GM19372 (cell line): Measurements from ENCODE around the gene USP6NL.

Source experiments
- ATAC-seq: cut with Tn5 transposase; IDR thresholded peaks from one replicate; pipeline ENCODE4 v1.9.1; 2021; ENCODE audit warnings: mild to moderate bottlenecking, low read depth, moderate library complexity; ENCODE audit not compliant: unreplicated experiment

USP6NL gene

GRCh38 chr10:11625019-11625735, 13.7 kb upstream of the USP6NL start:
- ATAC-seq, result peak; percentile 84

- no peak for ATAC-seq
Observed at GRCh38 chr10:11617233-11617632, 5.8 kb upstream of the USP6NL start.

GRCh38 chr10:11616021-11616420, 4.6 kb upstream of the USP6NL start:
- no peak for ATAC-seq

GRCh38 chr10:11615396-11615795, 3.9 kb upstream of the USP6NL start:
- ATAC-seq, result no peak

- ATAC-seq, result no peak
Observed at GRCh38 chr10:11612021-11613001, 861 bp upstream of the USP6NL start.

GRCh38 chr10:11610826-11611247, 613 bp downstream of the USP6NL start:
- ATAC-seq, result peak; percentile 13

GRCh38 chr10:11610166-11610825, 1.2 kb downstream of the USP6NL start:
- no peak for ATAC-seq

GRCh38 chr10:11609492-11610093, 1.9 kb downstream of the USP6NL start:
- ATAC-seq, result no peak

GRCh38 chr10:11609052-11609451, 2.4 kb downstream of the USP6NL start:
- no peak for ATAC-seq

- ATAC-seq, result no peak
Observed at GRCh38 chr10:11608159-11609013, 3.1 kb downstream of the USP6NL start.

- ATAC-seq, result no peak
Observed at GRCh38 chr10:11605807-11606408, 5.5 kb downstream of the USP6NL start.

GRCh38 chr10:11604865-11605650, 6.4 kb downstream of the USP6NL start:
- no peak for ATAC-seq

- ATAC-seq, result no peak
Observed at GRCh38 chr10:11603741-11604140, 7.7 kb downstream of the USP6NL start.

GRCh38 chr10:11602919-11603523, 8.4 kb downstream of the USP6NL start:
- ATAC-seq, result peak; percentile 43

GRCh38 chr10:11602358-11602757, 9.1 kb downstream of the USP6NL start:
- ATAC-seq, result no peak

GRCh38 chr10:11601670-11602069, 9.8 kb downstream of the USP6NL start:
- ATAC-seq, result no peak

- no peak for ATAC-seq
Observed at GRCh38 chr10:11600280-11600679, 11.2 kb downstream of the USP6NL start.
